Fibroblast of skin of right quadriceps (primary cell): ENCODE data around the gene MPV17L2.
A peak's percentile ranks its signal among the peaks of the same experiment; 100 is the strongest.

ENCODE experiments used
- DNase-seq: peaks from one replicate; pipeline ENCODE4 v3.0.0-alpha.2; 2013

MPV17L2 gene

GRCh38 chr19:18219911-18220631 is 27.1 kb downstream of the MPV17L2 start:
- DNase-seq = no peak

GRCh38 chr19:18220632-18221275 is 27.7 kb downstream of the MPV17L2 start:
- no peak for DNase-seq

GRCh38 chr19:18221815-18222725 is 29.1 kb downstream of the MPV17L2 start:
- DNase-seq = no peak

GRCh38 chr19:18223860-18224524 is 31.0 kb downstream of the MPV17L2 start:
- no peak for DNase-seq

GRCh38 chr19:18224525-18225354 is 31.7 kb downstream of the MPV17L2 start:
- peak; percentile 94 for DNase-seq

- no peak for DNase-seq
Measured at GRCh38 chr19:18225355-18225701, 32.3 kb downstream of the MPV17L2 start.

GRCh38 chr19:18225702-18226468 is 32.9 kb downstream of the MPV17L2 start, which contains the start of gene PDE4C:
PDE4C (minus strand) TSS chr19:18226438; CDS start chr19:18226415, 23 bp downstream.
- DNase-seq = no peak

- no peak for DNase-seq
Measured at GRCh38 chr19:18226956-18227780, 34.1 kb downstream of the MPV17L2 start.

- DNase-seq = no peak
Measured at GRCh38 chr19:18227781-18228271, 34.8 kb downstream of the MPV17L2 start.

GRCh38 chr19:18229474-18229873 is 36.5 kb downstream of the MPV17L2 start:
- DNase-seq = no peak

- no peak for DNase-seq
Measured at GRCh38 chr19:18229915-18230314, 36.9 kb downstream of the MPV17L2 start.

GRCh38 chr19:18230941-18231734 is 38.1 kb downstream of the MPV17L2 start:
- no peak for DNase-seq

- DNase-seq = no peak
Measured at GRCh38 chr19:18231775-18232174, 38.8 kb downstream of the MPV17L2 start.

- DNase-seq = no peak
Measured at GRCh38 chr19:18232540-18233223, 39.7 kb downstream of the MPV17L2 start.

GRCh38 chr19:18233224-18233825 is 40.3 kb downstream of the MPV17L2 start:
- peak; percentile 33 for DNase-seq

GRCh38 chr19:18234194-18234593 is 41.2 kb downstream of the MPV17L2 start:
- no peak for DNase-seq

- DNase-seq = no peak
Measured at GRCh38 chr19:18239303-18239702, 46.3 kb downstream of the MPV17L2 start.

GRCh38 chr19:18245297-18245696 is 52.3 kb downstream of the MPV17L2 start:
- no peak for DNase-seq
